Bronchial epithelial cell (primary cell): ENCODE results near the gene VTN. TPM values are rescaled to one million over a fixed set of nuclear protein-coding genes. Genes with fewer than 3 reads are reported as not detected.

ENCODE experiments used
- DNase-seq: peaks from one replicate; pipeline ENCODE4 v3.0.0-alpha.2; 2010; ENCODE audit warnings: low read depth
- FAIRE-seq: peaks from 2 replicates; lab custom pipeline; 2011; peaks lifted over from hg19 to GRCh38; lab: Jason Lieb, UNC
- H3K27me3 ChIP-seq: 2 replicates; pipeline ENCODE4 v1.5.1; 2011; ENCODE audit warnings: low read length; ENCODE audit not compliant: control insufficient read depth, insufficient read depth
- H3K36me3 ChIP-seq: 2 replicates; pipeline ENCODE4 v1.5.1; 2011; ENCODE audit warnings: low read length; ENCODE audit not compliant: control insufficient read depth, insufficient read depth
- H3K4me3 ChIP-seq: 2 replicates; pipeline ENCODE4 v1.5.1; 2011; ENCODE audit warnings: mild to moderate bottlenecking, low read depth, low read length, control low read depth
- total RNA-seq: library from RNA; depleted of rRNA; stranded (reverse); fragments of >200 nt; gene quantifications from 2 replicates; pipeline ENCODE4 v1.2.1, GENCODE V29; 2014
- TF ChIP-seq, protein P1 (sequence below): IDR thresholded peaks from 2 replicates; pipeline ENCODE4 v1.5.1; 2011; ENCODE audit warnings: mild to moderate bottlenecking, moderate library complexity, low read length, control low read depth, inconsistent platforms; ENCODE audit not compliant: insufficient read depth, severe bottlenecking

Gene VTN
- total RNA-seq, 1 donor from 2014 or later: under 0.01 TPM

DNA sequence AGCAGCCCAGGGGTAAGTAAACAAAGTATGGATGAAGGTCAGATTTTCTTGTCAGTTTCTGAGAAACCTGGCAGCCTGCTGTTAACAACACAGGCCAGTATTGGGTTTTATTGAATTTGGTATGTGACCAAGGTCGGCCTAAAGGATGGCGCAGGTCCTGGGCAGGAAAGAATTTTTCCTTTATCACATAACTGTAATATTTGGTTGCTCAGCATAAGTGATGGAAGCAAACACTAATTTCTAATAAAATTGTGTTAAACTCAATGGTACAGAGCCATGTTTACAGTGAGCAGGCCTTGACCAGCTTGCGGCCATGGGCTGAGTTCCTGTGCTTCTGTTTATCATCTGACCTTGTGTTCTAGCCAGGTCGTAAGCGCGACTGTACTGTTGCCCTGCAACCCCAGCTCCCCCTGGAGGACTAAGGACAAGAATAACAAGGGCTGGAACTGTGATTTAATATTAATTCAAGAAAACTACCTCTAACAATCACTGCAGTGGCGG lies 23.3 kb downstream of the VTN start:
- FAIRE-seq (no peak), DNase-seq (no peak)
- TF ChIP-seq, protein P1, sequence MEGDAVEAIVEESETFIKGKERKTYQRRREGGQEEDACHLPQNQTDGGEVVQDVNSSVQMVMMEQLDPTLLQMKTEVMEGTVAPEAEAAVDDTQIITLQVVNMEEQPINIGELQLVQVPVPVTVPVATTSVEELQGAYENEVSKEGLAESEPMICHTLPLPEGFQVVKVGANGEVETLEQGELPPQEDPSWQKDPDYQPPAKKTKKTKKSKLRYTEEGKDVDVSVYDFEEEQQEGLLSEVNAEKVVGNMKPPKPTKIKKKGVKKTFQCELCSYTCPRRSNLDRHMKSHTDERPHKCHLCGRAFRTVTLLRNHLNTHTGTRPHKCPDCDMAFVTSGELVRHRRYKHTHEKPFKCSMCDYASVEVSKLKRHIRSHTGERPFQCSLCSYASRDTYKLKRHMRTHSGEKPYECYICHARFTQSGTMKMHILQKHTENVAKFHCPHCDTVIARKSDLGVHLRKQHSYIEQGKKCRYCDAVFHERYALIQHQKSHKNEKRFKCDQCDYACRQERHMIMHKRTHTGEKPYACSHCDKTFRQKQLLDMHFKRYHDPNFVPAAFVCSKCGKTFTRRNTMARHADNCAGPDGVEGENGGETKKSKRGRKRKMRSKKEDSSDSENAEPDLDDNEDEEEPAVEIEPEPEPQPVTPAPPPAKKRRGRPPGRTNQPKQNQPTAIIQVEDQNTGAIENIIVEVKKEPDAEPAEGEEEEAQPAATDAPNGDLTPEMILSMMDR: no peak
- no peak overlapping the region for H3K4me3 ChIP-seq
- no peaks in the 10 kb centered on the region for H3K27me3 ChIP-seq
- H3K36me3 ChIP-seq: peaks cover 32% of the 10 kb centered on the region

DNA sequence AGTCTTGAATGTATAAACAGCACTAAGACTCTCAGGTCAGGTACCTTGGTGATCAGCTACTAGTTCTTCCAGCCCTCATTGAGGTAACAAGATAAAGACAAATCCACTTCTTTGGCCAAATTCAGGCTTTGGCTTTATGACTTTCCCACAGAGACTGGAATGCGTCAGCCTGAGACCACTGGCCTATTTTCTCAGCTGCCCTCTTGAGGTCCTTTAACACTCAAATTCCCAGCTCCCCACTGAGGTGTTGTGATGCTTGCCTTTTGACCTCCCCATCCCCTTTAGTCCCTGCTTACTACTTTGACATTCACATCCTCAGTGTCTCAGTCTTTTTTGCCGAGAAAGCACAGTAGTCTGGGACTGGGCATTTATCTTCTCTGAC lies 23.9 kb downstream of the VTN start:
- FAIRE-seq (no peak), DNase-seq (no peak)
- H3K36me3 ChIP-seq: peaks cover 34% of the 10 kb centered on the region

GRCh38 chr17:28345419-28346198 lies 24.5 kb downstream of the VTN start:
- TF ChIP-seq, protein P1: no peak
- FAIRE-seq (peak; percentile 90), DNase-seq (no peak)
- H3K4me3 ChIP-seq: no peak overlapping the region
- no peaks in the 10 kb centered on the region for H3K27me3 ChIP-seq
- peaks cover 33% of the 10 kb centered on the region for H3K36me3 ChIP-seq

More for the DNA sequence above, 23.9 kb downstream of the VTN start:
- Histone ChIP-seq H3K4me3 (no peak overlapping the region), H3K27me3 (no peaks in the 10 kb centered on the region)
- TF ChIP-seq, protein P1: no peak

- no peak for DNase-seq
- no peak for FAIRE-seq
- TF ChIP-seq, protein P1: no peak
- peaks cover 37% of the 10 kb centered on the region for H3K36me3 ChIP-seq
- no peaks in the 10 kb centered on the region for H3K27me3 ChIP-seq
- H3K4me3 ChIP-seq: no peak overlapping the region
Observed at GRCh38 chr17:28344435-28344901, 25.6 kb downstream of the VTN start.

- TF ChIP-seq, protein P1: no peak
- no peak overlapping the region for H3K4me3 ChIP-seq
- FAIRE-seq: no peak
- no peak for DNase-seq
- peaks cover 39% of the 10 kb centered on the region for H3K36me3 ChIP-seq
- no peaks in the 10 kb centered on the region for H3K27me3 ChIP-seq
Observed at GRCh38 chr17:28344011-28344410, 26.1 kb downstream of the VTN start.
